Epithelial cell of prostate (primary cell): ENCODE data around the gene NDUFS1.
A peak's percentile ranks its signal among the peaks of the same experiment; 100 is the strongest.
"Not testable (repeated sequence)": the region's sequence is repeated elsewhere in the genome, so short reads cannot be mapped to it uniquely, and the experiment has no call there.

Experiments used
- DNase-seq: peaks from one replicate; pipeline ENCODE4 v3.0.0-alpha.2; 2011; ENCODE audit warnings: low read depth, low spot score
- H3K27ac ChIP-seq: fragments of 450-650 bp; 2 replicates; pipeline ENCODE4 v1.5.1; 2017; ENCODE audit warnings: mild to moderate bottlenecking

NDUFS1 gene

DNA sequence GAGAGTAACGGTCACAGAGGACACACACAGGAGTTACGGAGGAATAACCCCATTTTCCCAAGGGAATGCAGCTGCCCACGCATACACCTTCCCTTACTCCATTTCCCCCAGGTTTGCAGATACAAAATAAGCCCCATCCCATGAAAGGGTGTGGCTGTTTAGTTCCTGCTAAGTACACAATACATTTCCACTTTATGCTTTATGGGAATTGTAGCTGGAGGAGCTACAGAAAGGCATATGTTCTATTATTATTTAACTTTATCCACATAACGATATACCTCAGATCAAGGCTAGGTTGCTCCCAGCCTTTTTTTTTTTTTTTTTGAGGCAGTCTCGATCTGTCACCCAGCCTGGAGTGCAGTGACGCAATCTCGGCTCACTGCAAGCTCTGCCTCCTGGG, 50.5 kb downstream of the NDUFS1 start:
- no peak overlapping the region for H3K27ac ChIP-seq
- DNase-seq = no peak

DNA sequence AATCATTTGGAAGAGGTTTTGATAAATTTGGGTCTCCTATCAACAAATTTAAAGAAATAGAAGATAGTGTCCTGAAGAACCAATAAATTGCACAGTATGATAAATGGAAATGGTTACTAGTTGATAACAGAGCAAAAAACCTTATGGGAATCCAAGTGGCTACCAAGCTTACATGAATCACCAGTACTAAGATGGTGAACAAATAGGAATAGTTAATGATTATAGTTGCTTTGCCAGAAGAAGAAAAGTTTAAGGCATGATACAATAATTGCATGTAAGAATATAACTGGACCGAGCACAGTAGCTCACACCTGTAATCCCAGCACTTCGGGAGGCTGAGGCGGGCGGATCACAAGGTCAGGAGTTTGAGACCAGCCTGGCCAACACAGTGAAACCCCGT, 53.7 kb downstream of the NDUFS1 start:
- no peak for DNase-seq
- H3K27ac ChIP-seq = peak overlapping the region; percentile 80

DNA sequence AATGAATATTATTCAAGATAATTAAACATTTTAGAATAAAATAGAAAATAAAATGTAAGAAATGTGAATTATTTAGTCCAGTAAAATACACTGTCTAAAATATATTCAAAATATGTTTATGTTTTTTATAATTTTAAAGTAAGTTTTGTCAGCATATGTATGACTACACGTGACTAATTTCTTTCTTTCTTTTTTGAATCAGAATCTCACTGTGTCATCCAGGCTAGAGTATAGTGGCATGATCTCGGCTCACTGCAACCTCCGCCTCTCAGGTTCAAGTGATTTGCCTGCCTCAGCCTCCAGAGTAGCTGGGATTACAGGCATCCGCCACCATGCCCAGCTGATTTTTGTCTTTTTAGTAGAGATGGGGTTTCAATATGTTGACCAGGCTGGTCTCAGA, 54.2 kb downstream of the NDUFS1 start:
- H3K27ac ChIP-seq = peak overlapping the region; percentile 80
- no peak for DNase-seq

DNA sequence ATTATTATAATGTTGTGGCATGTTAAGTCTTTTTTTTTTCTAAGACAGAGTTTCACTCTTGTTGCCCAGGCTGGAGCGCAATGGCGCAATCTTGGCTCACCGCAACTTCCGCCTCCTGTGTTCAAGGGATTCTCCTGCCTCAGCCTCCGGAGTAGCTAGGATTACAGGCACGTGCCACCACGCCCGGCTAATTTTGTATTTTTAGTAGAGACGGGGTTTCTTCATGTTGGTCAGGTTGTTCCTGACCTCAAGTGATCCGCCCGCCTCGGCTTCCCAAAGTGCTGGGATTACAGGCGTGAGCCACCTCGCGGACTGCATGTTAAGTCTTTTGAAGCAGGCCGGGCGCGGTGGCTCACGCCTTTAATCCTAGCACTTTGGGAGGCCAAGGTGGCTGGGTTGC, 60.4 kb downstream of the NDUFS1 start:
- DNase-seq, H3K27ac ChIP-seq: not testable (repeated sequence)

DNA sequence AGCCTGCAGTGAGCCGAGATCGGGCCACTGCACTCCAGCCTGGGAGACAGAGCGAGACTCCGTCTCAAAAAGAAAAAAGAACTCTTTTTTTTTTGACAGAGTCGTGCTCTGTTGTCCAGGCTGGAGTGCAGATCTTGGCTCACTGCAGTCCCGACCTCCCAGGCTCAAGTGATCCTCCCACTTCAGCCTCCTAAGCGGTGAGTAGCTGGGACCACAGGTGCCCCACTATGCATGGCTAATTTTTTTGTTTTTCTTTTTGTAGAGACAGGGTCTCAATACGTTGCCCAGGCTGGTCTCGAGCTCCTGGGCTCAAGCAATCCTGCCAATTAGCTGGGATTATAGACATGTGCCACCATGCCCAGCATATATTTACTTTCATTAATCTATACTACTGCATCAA, 60.8 kb downstream of the NDUFS1 start:
- DNase-seq = no peak
- no peak overlapping the region for H3K27ac ChIP-seq

GRCh38 chr2:206096876-206097275, 62.4 kb downstream of the NDUFS1 start:
- no peak overlapping the region for H3K27ac ChIP-seq
- no peak for DNase-seq

DNA sequence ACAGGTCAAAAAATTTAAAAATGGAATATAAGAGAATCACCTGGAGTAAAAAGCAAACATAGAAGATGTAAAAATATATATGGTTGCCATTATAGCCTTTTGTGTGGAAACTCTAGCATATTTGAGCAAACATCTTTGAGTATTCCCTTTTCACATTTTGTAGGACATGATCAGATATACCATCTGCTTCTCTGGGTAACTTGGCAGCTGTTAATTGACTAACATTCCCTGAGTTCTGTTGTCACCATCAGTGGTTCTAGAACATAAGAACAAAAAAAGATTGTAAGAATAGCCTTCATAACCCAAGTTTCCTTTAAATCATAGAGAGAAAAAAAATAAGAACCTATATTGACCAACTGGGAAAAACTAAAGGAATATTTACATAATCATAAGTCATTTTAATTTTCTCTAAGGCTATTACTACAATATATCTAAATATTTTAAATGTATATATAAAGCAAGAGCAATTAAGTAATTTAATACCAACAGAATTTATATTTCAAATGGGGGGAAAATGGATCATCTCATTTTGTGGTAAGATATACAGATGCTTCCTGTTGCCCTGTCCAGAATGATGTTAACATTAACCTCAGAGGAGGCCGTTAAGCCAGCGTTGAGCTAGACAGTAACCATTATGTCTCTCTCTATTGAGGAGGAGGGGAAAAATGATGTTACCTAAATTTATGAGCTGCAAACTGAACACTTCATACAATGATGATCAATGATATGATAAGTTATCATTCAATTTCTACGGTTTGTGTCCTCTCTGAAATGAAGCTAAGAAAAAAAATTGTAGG, 63.5 kb downstream of the NDUFS1 start:
- no peak for DNase-seq

DNA sequence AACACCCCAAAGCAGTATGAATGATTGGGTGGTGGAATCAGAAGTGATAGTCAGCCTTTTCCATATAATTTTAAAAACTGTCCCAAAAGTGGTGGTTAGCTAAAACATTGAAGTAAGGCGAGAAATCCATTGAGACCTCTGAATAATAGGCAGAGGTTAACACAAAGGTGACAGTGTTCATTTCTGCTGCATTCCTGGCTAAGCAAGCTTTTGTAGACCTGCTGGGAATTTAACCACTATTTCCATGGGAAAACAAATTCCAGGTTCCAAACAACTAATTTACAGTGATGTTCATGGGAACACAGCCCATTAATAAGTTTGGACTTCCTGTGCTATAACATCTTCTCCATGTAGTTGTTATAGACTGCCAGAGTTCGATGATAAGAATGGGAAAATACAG, 66.9 kb downstream of the NDUFS1 start:
- no peak for DNase-seq

More for the DNA sequence above, 63.5 kb downstream of the NDUFS1 start:
- H3K27ac ChIP-seq = no peak overlapping the region

DNA sequence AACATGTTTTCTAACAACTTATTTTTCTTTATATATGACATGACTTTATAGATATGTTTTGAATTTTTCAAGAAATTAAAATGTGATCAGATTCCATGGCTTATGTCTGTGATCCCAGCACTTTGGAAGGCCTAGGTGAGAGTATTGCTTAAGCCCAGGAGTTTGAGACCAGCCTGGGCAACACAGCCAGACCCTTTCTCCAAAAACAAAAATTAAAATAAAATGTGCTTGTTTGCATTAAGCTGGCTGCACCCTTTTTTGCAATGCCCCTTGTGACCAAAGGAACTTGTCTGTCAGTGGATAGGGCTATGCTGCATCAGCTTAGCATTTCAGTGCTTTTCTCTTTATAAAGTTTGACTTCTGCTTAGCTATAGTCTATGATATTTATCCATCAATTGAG, 71.0 kb downstream of the NDUFS1 start:
- no peak for DNase-seq
- no peak overlapping the region for H3K27ac ChIP-seq

More for the DNA sequence above, 66.9 kb downstream of the NDUFS1 start:
- H3K27ac ChIP-seq = no peak overlapping the region

DNA sequence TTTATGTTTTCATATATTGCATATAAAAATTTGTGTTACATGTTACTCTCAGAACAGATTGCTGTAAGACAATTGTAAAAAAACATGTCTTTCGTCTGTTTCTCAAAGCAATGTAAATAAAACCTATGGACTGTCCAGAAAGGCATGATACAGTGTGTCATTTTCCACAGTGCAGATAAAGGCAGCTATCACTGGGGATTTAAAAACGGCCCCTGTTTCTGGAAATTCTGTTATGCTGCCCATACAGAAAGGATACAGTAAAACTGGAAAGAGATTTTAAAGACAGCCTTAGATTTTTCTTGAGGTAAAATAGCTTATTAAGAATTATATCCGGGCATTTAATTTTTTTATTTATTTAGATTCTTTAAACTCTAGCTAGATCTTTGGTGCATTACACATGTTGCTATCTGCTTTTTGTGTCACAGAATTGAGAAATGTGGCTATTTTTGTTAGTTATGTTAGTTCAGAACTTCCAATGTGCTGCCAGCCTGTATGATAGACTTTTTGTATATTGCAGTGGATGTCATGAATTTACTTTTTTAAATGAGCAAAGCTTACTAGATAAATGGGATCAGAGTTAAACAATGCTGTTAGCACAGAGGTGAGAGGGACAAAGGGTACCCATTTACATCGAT, 72.4 kb downstream of the NDUFS1 start:
- peak overlapping the region; percentile 97 for H3K27ac ChIP-seq
- no peak for DNase-seq

- peak; percentile 43 for DNase-seq
- H3K27ac ChIP-seq = peak within 1 kb of the TSS; percentile 97
These were observed 73.3 kb downstream of the NDUFS1 start, which contains the start of gene INO80D for GRCh38 chr2:206085742-206086445. INO80D (minus strand) TSS chr2:206086174; CDS start chr2:206063016, 23,158 bp downstream.

- H3K27ac ChIP-seq = peak overlapping the region; percentile 97
- no peak for DNase-seq
These were observed 74.1 kb downstream of the NDUFS1 start for GRCh38 chr2:206084870-206085741.

GRCh38 chr2:206084439-206084869, 74.8 kb downstream of the NDUFS1 start:
- DNase-seq = no peak
- H3K27ac ChIP-seq = peak overlapping the region; percentile 97

- DNase-seq = no peak
- peak overlapping the region; percentile 97 for H3K27ac ChIP-seq
These were observed 75.4 kb downstream of the NDUFS1 start for GRCh38 chr2:206083602-206084438.

GRCh38 chr2:206082298-206082843, 76.9 kb downstream of the NDUFS1 start:
- DNase-seq = no peak
- H3K27ac ChIP-seq = no peak overlapping the region

DNA sequence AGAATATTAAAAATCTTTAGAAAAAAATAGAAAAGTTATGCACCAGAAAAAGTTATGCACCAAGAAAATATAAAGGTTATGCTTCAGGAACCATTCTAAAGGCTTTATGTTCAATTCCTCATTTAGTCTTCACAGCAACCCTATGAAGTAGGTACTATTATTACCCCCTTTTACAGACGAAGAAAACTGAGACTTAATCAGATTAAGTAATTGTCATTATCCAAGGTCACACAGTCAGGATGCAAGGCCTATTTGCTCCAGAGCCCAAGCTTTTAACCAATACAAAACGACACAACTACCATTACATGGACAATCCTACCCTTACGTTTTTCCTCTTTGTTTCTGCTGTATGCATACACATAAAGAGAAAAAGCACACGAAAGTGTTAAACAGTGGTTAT, 78.3 kb downstream of the NDUFS1 start:
- no peak for DNase-seq
- H3K27ac ChIP-seq = no peak overlapping the region

DNA sequence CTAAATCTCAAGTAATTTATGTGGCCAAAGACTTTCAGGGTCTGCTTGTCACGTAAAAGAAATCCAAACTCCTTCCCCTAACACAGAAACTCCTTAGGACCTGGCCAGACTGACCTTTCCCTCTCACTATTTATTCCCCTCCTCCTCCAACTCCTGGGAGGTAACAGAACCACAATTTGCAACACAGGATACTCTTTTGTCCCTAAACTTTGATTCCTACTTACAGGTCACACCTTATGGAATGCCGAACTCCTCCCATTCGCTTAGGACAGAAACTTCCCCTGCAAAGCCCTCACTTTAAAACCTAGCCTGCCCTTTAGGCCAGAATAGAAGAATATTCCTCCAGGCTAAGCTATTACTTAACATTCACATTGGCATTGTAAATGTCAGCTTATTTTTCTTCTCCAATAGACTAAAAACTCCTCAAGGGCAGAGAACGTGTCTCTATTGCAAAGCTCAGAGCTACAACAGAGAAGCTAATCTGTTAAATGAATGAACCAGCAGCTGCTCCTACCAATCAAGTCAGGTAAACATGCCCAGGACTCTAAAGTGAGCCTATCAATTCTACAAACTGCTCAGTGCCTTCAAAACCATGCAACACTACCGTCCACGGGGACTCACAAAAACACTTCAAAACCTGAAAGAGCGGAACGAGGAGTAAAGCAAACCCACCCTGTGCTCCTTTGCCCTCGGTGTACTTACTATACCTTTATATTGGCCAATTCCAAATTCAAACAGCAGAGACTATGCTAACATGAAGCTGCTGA, 79.4 kb downstream of the NDUFS1 start:
- DNase-seq = no peak

GRCh38 chr2:206077879-206078278, 81.4 kb downstream of the NDUFS1 start:
- DNase-seq, H3K27ac ChIP-seq: not testable (repeated sequence)

More for the DNA sequence above, 79.4 kb downstream of the NDUFS1 start:
- no peak overlapping the region for H3K27ac ChIP-seq
